Panc1 (cell line): ENCODE data around the gene SPATS2L.

Experiments
- CTCF ChIP-seq: fragments of 450-650 bp; IDR thresholded peaks from 2 replicates; pipeline ENCODE4 v1.5.1; 2017; ENCODE audit warnings: mild to moderate bottlenecking
- POLR2AphosphoS5 ChIP-seq: IDR thresholded peaks from 2 replicates; pipeline ENCODE4 v1.6.1; 2012; ENCODE audit warnings: mild to moderate bottlenecking, low read depth, low read length, moderate library complexity
- SIN3A ChIP-seq: IDR thresholded peaks from 2 replicates; pipeline ENCODE4 v1.6.1; 2012; ENCODE audit warnings: low read depth, mild to moderate bottlenecking, low read length, moderate library complexity, borderline replicate concordance; ENCODE audit not compliant: insufficient read depth
- TF ChIP-seq, protein P1 (sequence below), 2 experiments: IDR thresholded peaks; 2 replicates each; pipeline ENCODE4 v1.6.1; 2011 to 2012; ENCODE audit warnings: low read depth in 2 of 2, control low read depth in 1 of 2, low read length in 1 of 2, mild to moderate bottlenecking in 1 of 2, moderate library complexity in 1 of 2; ENCODE audit not compliant: insufficient read depth in 1 of 2

- TF ChIP-seq CTCF (no peak), SIN3A (peak; percentile 88; the same call in 1 of the 2 replicates), POLR2AphosphoS5 (peak; percentile 63)
- TF ChIP-seq, protein P1, sequence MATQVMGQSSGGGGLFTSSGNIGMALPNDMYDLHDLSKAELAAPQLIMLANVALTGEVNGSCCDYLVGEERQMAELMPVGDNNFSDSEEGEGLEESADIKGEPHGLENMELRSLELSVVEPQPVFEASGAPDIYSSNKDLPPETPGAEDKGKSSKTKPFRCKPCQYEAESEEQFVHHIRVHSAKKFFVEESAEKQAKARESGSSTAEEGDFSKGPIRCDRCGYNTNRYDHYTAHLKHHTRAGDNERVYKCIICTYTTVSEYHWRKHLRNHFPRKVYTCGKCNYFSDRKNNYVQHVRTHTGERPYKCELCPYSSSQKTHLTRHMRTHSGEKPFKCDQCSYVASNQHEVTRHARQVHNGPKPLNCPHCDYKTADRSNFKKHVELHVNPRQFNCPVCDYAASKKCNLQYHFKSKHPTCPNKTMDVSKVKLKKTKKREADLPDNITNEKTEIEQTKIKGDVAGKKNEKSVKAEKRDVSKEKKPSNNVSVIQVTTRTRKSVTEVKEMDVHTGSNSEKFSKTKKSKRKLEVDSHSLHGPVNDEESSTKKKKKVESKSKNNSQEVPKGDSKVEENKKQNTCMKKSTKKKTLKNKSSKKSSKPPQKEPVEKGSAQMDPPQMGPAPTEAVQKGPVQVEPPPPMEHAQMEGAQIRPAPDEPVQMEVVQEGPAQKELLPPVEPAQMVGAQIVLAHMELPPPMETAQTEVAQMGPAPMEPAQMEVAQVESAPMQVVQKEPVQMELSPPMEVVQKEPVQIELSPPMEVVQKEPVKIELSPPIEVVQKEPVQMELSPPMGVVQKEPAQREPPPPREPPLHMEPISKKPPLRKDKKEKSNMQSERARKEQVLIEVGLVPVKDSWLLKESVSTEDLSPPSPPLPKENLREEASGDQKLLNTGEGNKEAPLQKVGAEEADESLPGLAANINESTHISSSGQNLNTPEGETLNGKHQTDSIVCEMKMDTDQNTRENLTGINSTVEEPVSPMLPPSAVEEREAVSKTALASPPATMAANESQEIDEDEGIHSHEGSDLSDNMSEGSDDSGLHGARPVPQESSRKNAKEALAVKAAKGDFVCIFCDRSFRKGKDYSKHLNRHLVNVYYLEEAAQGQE (IDR thresholded peaks at IDR 0.05; ENCODE audit: insufficient read depth in 1 of 2, low read depth in 2 of 2, low read length in 1 of 2) = no peak
These were observed at the start of gene SPATS2L for GRCh38 chr2:200306196-200306930.
